Measurements from ENCODE around the gene HS1BP3.

DNA sequence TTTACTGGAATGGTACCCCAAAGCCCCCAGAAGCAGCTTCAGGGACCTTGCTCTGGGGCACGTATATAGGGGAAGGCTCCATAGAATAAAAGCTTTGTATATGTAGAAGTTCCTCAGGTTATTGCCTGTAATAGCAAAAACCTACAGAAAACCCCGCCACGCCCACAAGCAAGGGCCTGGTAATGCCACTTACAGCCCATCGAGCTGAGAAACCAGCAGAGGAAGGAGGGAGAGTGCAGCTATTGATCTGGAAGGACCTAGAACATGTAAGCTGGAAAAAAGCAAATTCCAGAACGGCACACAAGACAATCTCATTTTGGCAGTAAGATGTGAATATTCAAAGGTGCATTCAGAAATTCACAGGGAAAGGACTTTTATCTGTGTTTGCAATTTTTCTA, 15.8 kb downstream of the HS1BP3 start:
- no peak for TF ChIP-seq POLR2A (IDR thresholded peaks at IDR 0.05)
- TF ChIP-seq EP300 (IDR thresholded peaks at IDR 0.05) = no peak
- TF ChIP-seq, protein P1, sequence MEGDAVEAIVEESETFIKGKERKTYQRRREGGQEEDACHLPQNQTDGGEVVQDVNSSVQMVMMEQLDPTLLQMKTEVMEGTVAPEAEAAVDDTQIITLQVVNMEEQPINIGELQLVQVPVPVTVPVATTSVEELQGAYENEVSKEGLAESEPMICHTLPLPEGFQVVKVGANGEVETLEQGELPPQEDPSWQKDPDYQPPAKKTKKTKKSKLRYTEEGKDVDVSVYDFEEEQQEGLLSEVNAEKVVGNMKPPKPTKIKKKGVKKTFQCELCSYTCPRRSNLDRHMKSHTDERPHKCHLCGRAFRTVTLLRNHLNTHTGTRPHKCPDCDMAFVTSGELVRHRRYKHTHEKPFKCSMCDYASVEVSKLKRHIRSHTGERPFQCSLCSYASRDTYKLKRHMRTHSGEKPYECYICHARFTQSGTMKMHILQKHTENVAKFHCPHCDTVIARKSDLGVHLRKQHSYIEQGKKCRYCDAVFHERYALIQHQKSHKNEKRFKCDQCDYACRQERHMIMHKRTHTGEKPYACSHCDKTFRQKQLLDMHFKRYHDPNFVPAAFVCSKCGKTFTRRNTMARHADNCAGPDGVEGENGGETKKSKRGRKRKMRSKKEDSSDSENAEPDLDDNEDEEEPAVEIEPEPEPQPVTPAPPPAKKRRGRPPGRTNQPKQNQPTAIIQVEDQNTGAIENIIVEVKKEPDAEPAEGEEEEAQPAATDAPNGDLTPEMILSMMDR (IDR thresholded peaks at IDR 0.05) = no peak
- TF ChIP-seq POLR2AphosphoS5 (IDR thresholded peaks at IDR 0.05) = no peak

All from upper lobe of left lung (tissue), 4 donors.